Measurements from ENCODE around the gene SLC9A8.

DNA sequence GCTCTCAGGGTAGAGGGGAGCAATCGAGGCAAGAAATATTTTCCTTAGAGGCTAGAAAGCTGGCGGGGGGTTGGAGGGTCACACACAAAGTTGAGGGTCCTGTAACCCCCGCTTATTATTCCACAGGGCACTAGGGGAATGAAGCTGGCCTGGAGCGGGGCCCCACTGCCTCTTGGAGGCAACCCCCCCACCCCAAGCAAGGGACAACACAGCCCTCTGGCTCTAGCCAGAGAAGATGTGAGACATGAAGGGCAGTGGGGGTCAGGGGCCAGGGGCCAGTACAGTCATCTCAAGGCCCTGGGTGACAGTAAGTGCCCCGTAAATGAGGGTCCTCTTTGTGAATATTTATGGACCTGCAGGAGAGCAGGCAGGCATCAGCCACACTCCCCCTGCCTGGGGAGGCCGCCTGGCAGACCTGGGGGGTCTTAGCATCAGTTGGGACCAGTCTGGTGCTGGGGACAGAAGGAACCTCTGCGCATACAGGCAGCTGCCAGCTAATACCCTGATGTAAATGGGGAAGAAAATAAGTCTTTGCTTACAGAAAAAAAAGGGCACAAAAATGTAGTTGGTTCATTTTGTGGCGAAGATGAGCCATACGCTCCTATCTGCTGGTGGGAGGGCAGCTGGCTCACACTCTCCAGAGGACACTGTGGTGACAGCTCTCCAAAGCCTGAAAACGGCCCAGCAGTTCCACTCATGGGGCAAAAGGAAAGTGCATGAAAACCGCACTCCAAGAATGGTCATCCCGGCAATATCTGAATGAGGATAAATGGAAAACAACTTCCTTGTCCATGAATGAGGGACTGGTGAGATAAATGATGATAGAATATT, 80.8 kb downstream of the SLC9A8 start:
- TF ChIP-seq, protein P1, sequence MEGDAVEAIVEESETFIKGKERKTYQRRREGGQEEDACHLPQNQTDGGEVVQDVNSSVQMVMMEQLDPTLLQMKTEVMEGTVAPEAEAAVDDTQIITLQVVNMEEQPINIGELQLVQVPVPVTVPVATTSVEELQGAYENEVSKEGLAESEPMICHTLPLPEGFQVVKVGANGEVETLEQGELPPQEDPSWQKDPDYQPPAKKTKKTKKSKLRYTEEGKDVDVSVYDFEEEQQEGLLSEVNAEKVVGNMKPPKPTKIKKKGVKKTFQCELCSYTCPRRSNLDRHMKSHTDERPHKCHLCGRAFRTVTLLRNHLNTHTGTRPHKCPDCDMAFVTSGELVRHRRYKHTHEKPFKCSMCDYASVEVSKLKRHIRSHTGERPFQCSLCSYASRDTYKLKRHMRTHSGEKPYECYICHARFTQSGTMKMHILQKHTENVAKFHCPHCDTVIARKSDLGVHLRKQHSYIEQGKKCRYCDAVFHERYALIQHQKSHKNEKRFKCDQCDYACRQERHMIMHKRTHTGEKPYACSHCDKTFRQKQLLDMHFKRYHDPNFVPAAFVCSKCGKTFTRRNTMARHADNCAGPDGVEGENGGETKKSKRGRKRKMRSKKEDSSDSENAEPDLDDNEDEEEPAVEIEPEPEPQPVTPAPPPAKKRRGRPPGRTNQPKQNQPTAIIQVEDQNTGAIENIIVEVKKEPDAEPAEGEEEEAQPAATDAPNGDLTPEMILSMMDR (IDR thresholded peaks at IDR 0.05), result no peak
- TF ChIP-seq, protein P2, sequence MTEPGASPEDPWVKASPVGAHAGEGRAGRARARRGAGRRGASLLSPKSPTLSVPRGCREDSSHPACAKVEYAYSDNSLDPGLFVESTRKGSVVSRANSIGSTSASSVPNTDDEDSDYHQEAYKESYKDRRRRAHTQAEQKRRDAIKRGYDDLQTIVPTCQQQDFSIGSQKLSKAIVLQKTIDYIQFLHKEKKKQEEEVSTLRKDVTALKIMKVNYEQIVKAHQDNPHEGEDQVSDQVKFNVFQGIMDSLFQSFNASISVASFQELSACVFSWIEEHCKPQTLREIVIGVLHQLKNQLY (CRISPR knock-in tag; IDR thresholded peaks at IDR 0.05), result no peak
- TF ChIP-seq, protein P3, sequence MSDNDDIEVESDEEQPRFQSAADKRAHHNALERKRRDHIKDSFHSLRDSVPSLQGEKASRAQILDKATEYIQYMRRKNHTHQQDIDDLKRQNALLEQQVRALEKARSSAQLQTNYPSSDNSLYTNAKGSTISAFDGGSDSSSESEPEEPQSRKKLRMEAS (CRISPR knock-in tag; IDR thresholded peaks at IDR 0.05), result no peak
- no peak for TF ChIP-seq IRF2 (CRISPR knock-in tag; IDR thresholded peaks at IDR 0.05; ENCODE audit: borderline replicate concordance, low read depth)
